Neuron (in vitro differentiated cells): ENCODE data around the gene MICAL2.

Experiments
- H2AFZ ChIP-seq: one replicate; pipeline ENCODE4 v1.6.1; 2013; ENCODE audit warnings: low read depth, mild to moderate bottlenecking, inconsistent platforms, low read length, moderate library complexity
- H3K27me3 ChIP-seq: one replicate; pipeline ENCODE4 v1.6.1; 2013; ENCODE audit warnings: low read length; ENCODE audit not compliant: insufficient read depth
- H3K36me3 ChIP-seq: one replicate; pipeline ENCODE4 v1.6.1; 2013; ENCODE audit warnings: low read length; ENCODE audit not compliant: insufficient read depth
- H3K4me1 ChIP-seq: one replicate; pipeline ENCODE4 v1.6.1; 2013; ENCODE audit warnings: low read length; ENCODE audit not compliant: insufficient read depth
- H3K4me3 ChIP-seq: 2 replicates; pipeline ENCODE4 v1.5.1; 2013; ENCODE audit warnings: mild to moderate bottlenecking, low read length, moderate library complexity
- H3K9me3 ChIP-seq: one replicate; pipeline ENCODE4 v1.6.1; 2013; ENCODE audit warnings: low read length

MICAL2 gene

DNA sequence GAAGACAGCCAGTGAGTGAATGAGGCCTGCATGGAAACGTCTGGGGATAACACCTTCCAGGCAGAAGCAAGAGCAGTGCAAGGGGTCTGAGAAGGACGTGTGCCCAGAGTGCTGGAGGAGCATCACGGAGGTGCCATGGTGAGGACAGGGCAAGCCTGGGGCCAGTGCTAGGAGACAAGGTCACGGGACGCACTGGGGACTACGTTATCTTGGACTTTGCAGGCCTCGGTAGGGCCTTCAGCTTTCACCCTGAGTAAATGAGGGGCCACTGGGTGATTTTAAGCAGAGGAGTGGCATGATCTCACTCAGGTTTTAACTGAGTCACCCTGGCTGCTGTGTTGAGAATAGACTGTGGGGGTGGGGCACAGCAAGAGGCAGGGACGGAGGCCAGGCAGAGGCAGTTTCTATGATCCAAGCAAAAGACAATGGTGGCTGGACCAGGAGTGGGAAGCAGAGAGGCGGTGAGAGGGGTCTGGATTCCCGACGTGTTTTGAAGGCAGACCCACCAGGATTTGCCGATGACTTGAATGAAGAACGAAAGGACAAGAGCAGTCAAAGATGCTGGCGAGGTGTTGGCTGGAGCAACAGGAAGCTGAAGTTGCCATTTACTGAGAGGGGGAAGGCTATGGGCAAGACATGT is 164.3 kb downstream of the MICAL2 start:
- Histone ChIP-seq H3K4me1 (peaks cover 2% of the 10 kb centered on the region), H3K27me3 (no peaks in the 10 kb centered on the region), H3K9me3 (no peaks in the 10 kb centered on the region), H3K4me3 (no peak overlapping the region), H3K36me3 (no peaks in the 10 kb centered on the region), H2AFZ (no peak overlapping the region)

GRCh38 chr11:12275818-12276217 is 165.4 kb downstream of the MICAL2 start:
- Histone ChIP-seq H3K9me3 (no peaks in the 10 kb centered on the region), H3K36me3 (no peaks in the 10 kb centered on the region)

GRCh38 chr11:12276356-12276755 is 166.0 kb downstream of the MICAL2 start:
- Histone ChIP-seq H2AFZ (no peak overlapping the region), H3K27me3 (no peaks in the 10 kb centered on the region), H3K4me1 (peaks cover 2% of the 10 kb centered on the region), H3K9me3 (no peaks in the 10 kb centered on the region), H3K36me3 (no peaks in the 10 kb centered on the region), H3K4me3 (no peak overlapping the region)

More at GRCh38 chr11:12275818-12276217, 165.4 kb downstream of the MICAL2 start:
- Histone ChIP-seq H3K4me3 (no peak overlapping the region), H2AFZ (no peak overlapping the region), H3K4me1 (peaks cover 2% of the 10 kb centered on the region), H3K27me3 (no peaks in the 10 kb centered on the region)

DNA sequence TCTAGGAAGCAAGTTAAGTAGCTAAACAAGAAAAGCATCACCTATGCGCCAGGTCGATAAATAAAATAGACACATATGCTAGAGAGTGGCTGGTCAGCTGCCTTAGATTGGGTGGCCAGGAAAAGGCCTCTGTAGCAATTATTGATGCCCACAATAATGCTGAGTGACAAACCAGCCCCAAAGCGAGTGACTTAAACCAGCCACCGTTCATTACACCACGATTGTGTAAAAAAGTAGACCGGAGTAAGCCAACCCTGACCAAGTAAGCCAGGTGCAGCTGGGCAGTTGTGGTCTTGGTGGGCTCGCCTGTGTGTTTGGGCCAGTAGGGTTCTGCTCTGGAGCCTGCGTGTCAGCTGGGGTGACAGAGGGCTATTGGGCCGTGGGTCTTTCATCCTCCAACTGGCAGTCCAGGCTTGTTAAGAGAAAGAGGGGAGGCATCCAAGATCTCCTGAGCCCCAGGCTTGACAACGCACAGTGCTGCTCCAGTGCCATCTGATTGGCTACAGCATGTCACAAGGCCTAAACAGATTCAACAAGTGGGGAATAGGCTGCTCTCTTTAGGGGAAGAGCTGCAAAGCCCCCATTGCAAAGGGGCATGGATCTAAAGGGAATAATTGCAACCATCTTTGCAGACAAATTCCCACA is 166.6 kb downstream of the MICAL2 start:
- H3K4me3 ChIP-seq, result no peak overlapping the region
- H3K27me3 ChIP-seq, result no peaks in the 10 kb centered on the region
- no peak overlapping the region for H2AFZ ChIP-seq

GRCh38 chr11:12278766-12279671 is 168.6 kb downstream of the MICAL2 start:
- Histone ChIP-seq H3K27me3 (no peaks in the 10 kb centered on the region), H3K9me3 (no peaks in the 10 kb centered on the region), H3K36me3 (no peaks in the 10 kb centered on the region), H3K4me3 (no peak overlapping the region), H3K4me1 (no peaks in the 10 kb centered on the region), H2AFZ (no peak overlapping the region)

More for the DNA sequence above, 166.6 kb downstream of the MICAL2 start:
- Histone ChIP-seq H3K9me3 (no peaks in the 10 kb centered on the region), H3K36me3 (no peaks in the 10 kb centered on the region), H3K4me1 (peaks cover 2% of the 10 kb centered on the region)

- H3K4me1 ChIP-seq, result no peaks in the 10 kb centered on the region
Observed at GRCh38 chr11:12279672-12280108, 169.3 kb downstream of the MICAL2 start.

GRCh38 chr11:12280199-12280837 is 169.9 kb downstream of the MICAL2 start:
- Histone ChIP-seq H2AFZ (no peak overlapping the region), H3K27me3 (no peaks in the 10 kb centered on the region), H3K36me3 (no peaks in the 10 kb centered on the region), H3K4me3 (no peak overlapping the region), H3K4me1 (no peaks in the 10 kb centered on the region), H3K9me3 (no peaks in the 10 kb centered on the region)

More at GRCh38 chr11:12279672-12280108, 169.3 kb downstream of the MICAL2 start:
- Histone ChIP-seq H3K9me3 (no peaks in the 10 kb centered on the region), H3K4me3 (no peak overlapping the region), H3K36me3 (no peaks in the 10 kb centered on the region), H3K27me3 (no peaks in the 10 kb centered on the region), H2AFZ (no peak overlapping the region)

DNA sequence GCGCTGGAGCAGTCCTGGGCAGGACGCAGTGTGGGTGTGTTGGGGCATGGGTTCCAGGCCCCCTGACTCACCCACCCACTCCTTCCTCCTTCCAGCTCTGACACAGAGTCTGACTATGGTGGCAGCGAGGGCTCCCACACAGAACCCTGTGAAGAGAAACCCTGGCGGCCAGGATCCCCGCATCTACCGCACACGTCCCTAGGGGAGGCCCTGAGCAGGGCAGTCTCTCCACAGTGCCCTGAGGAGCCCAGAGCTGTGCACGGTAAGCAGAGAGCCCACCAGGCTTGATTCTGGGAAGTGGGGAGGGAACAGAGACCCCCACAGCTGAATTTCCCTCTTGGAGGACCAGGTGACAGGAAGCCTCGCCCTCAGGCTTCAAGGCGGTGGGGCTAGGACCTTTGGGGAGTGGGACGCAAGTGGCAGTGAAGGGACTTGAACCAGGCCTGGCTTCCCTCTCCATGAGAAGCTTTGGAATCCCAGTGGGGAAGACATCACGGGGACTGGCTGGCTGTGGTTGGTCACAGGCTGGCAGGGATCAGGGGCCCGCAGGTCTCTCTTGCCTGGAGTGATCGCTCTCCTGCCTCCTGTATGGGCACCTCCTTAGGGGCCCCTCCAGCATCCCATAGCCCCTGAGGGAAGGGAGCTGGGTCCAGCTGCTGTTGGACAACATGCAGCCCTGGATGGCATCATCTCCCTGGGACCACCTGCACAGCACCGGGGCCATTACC is 170.6 kb downstream of the MICAL2 start:
- Histone ChIP-seq H3K27me3 (no peaks in the 10 kb centered on the region), H3K4me3 (no peak overlapping the region), H3K36me3 (no peaks in the 10 kb centered on the region), H2AFZ (no peak overlapping the region), H3K9me3 (no peaks in the 10 kb centered on the region), H3K4me1 (no peaks in the 10 kb centered on the region)

DNA sequence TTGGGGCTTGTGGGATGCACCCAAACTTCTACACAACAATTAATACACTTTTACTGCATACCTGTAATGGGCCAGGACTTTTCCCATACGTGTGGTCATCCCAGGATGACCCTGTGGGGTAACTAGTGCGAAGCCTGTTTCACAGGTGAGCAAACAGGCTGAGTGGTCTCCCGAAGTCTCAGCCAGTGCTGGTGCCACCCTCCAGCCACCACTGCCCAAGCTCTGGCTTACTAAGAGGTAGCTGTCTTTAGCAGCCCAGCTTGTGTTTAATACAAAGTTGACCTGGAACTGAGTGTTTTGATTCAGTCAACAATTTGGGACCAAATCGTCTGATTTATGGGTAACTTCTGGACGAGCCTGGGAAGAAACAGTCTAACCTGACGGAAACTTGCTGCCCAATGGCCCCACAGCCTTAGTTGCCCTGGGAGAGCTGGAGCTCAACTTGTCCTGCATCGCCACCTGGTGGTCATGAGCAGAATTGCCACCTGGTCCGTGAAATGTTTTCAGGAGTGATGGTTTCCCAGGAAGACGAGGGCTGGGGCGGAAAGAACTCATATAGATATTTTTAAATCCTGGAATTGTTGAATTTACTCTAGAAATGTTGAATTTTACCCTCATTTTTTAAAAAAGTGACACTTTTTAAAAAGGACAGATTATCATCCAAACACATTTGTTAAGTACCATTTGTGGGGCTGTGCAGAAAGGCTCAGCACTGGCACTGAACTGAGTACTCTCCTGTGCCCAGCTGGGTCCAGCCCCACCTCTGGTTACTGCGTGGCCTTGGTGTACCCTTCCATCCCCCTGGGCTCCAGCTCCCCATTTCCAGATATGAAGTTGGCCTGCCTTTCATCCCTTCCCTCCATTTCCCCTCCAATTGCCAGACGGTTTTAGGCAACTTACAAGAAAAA is 171.4 kb downstream of the MICAL2 start:
- Histone ChIP-seq H2AFZ (no peak overlapping the region), H3K4me1 (no peaks in the 10 kb centered on the region), H3K36me3 (no peaks in the 10 kb centered on the region), H3K27me3 (no peaks in the 10 kb centered on the region), H3K4me3 (no peak overlapping the region), H3K9me3 (no peaks in the 10 kb centered on the region)

GRCh38 chr11:12282676-12283075 is 172.3 kb downstream of the MICAL2 start:
- Histone ChIP-seq H3K36me3 (no peaks in the 10 kb centered on the region), H2AFZ (no peak overlapping the region), H3K27me3 (no peaks in the 10 kb centered on the region), H3K4me3 (no peak overlapping the region), H3K4me1 (no peaks in the 10 kb centered on the region), H3K9me3 (no peaks in the 10 kb centered on the region)

DNA sequence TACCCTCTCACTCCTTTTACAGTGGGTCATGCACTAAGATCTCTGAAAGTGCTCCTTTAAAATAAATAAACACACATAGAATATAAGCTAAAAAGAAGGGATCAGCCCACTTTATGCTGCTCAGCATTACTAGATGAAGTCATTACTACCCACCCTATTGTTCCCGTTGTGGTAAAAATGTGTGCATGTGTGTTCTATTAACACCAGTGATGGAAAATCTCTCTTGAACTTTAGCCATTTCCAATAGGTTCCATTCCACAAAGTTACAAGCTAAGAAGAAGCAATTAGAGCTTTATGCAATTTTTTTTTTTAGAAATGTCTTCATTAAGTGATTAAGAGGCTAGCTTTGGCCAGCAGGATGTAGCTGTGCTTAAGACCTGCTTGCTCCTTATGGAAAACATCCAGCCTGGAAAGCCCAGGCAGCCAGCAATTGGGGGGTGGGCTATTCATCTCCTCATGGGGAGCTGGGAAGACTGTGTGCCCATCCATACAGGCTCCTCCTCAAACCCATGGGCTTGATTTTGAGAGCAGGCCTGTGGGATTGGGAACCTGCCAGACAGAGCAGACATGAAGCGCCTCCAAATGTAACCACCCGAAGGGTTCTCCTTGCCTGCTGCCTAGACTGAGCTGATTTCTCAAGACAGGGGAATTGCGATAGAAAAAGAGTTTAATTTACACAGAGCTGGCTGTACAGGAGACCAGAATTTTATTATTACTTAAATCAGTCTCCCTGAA is 174.1 kb downstream of the MICAL2 start:
- Histone ChIP-seq H3K9me3 (no peaks in the 10 kb centered on the region), H3K27me3 (no peaks in the 10 kb centered on the region), H3K36me3 (no peaks in the 10 kb centered on the region), H3K4me1 (no peaks in the 10 kb centered on the region), H2AFZ (no peak overlapping the region), H3K4me3 (no peak overlapping the region)
